HEK293 (cell line): Measurements from ENCODE around the gene FOXO4.
A peak's percentile ranks its signal among the peaks of the same experiment; 100 is the strongest.

Experiments used
- MEIS1 ChIP-seq: sonication (generic); formaldehyde crosslinking; IDR thresholded peaks from 2 replicates; pipeline ENCODE4 v1.8.1; 2022; ENCODE audit warnings: missing genetic modification reagents, mild to moderate bottlenecking, borderline replicate concordance
- MZF1 ChIP-seq: fragments of 450-650 bp; formaldehyde crosslinking; IDR thresholded peaks from 2 replicates; pipeline ENCODE4 v1.5.1; 2017; ENCODE audit warnings: missing biosample characterization, missing genetic modification characterization, borderline replicate concordance
- ZBTB48 ChIP-seq: fragments of 450-650 bp; formaldehyde crosslinking; IDR thresholded peaks from 2 replicates; pipeline ENCODE4 v1.5.1; 2016; ENCODE audit warnings: missing biosample characterization, missing genetic modification characterization
- ZEB2 ChIP-seq: fragments of 450-650 bp; formaldehyde crosslinking; IDR thresholded peaks from 2 replicates; pipeline ENCODE4 v1.5.1; 2016; ENCODE audit warnings: missing biosample characterization, missing genetic modification characterization
- ZNF138 ChIP-seq: fragments of 450-650 bp; formaldehyde crosslinking; IDR thresholded peaks from 2 replicates; pipeline ENCODE4 v1.5.1; 2016; ENCODE audit warnings: missing biosample characterization, missing genetic modification characterization, borderline replicate concordance
- ZNF214 ChIP-seq: fragments of 450-650 bp; formaldehyde crosslinking; IDR thresholded peaks from 2 replicates; pipeline ENCODE4 v1.5.1; 2017; ENCODE audit warnings: missing biosample characterization, mild to moderate bottlenecking, missing genetic modification characterization, borderline replicate concordance
- ZNF239 ChIP-seq: fragments of 450-650 bp; formaldehyde crosslinking; IDR thresholded peaks from 2 replicates; pipeline ENCODE4 v1.5.1; 2016; ENCODE audit warnings: missing biosample characterization, missing genetic modification characterization
- ZNF248 ChIP-seq: fragments of 450-650 bp; formaldehyde crosslinking; IDR thresholded peaks from 2 replicates; pipeline ENCODE4 v1.5.1; 2017; ENCODE audit warnings: missing biosample characterization, missing genetic modification characterization
- ZNF292 ChIP-seq: fragments of 450-650 bp; formaldehyde crosslinking; IDR thresholded peaks from 2 replicates; pipeline ENCODE4 v1.5.1; 2016; ENCODE audit warnings: low read depth, missing biosample characterization, missing genetic modification characterization, borderline replicate concordance
- ZNF426 ChIP-seq: fragments of 450-650 bp; formaldehyde crosslinking; IDR thresholded peaks from 2 replicates; pipeline ENCODE4 v1.5.1; 2017; ENCODE audit warnings: missing biosample characterization, missing genetic modification characterization, mild to moderate bottlenecking, inconsistent platforms, moderate library complexity
- ZNF48 ChIP-seq: fragments of 450-650 bp; formaldehyde crosslinking; IDR thresholded peaks from 2 replicates; pipeline ENCODE4 v1.5.1; 2016; ENCODE audit warnings: missing biosample characterization, missing genetic modification characterization
- ZNF501 ChIP-seq: fragments of 450-650 bp; formaldehyde crosslinking; IDR thresholded peaks from 2 replicates; pipeline ENCODE4 v1.5.1; 2016; ENCODE audit warnings: missing biosample characterization, missing genetic modification characterization
- ZNF510 ChIP-seq: fragments of 450-650 bp; formaldehyde crosslinking; IDR thresholded peaks from 2 replicates; pipeline ENCODE4 v1.5.1; 2018; ENCODE audit warnings: mild to moderate bottlenecking, missing genetic modification characterization, missing biosample characterization; ENCODE audit not compliant: insufficient replicate concordance
- ZNF571 ChIP-seq: fragments of 450-650 bp; formaldehyde crosslinking; IDR thresholded peaks from 2 replicates; pipeline ENCODE4 v1.5.0; 2017; ENCODE audit warnings: missing biosample characterization, missing genetic modification characterization
- ZNF623 ChIP-seq: fragments of 450-650 bp; formaldehyde crosslinking; IDR thresholded peaks from 2 replicates; pipeline ENCODE4 v1.5.1; 2016; ENCODE audit warnings: missing biosample characterization, missing genetic modification characterization
- ZNF624 ChIP-seq: fragments of 450-650 bp; formaldehyde crosslinking; IDR thresholded peaks from 2 replicates; pipeline ENCODE4 v1.5.1; 2017; ENCODE audit warnings: missing biosample characterization, missing genetic modification characterization
- ZNF654 ChIP-seq: fragments of 450-650 bp; formaldehyde crosslinking; IDR thresholded peaks from 2 replicates; pipeline ENCODE4 v1.5.1; 2016; ENCODE audit warnings: low read depth, missing biosample characterization, missing genetic modification characterization
- ZNF658 ChIP-seq: fragments of 450-650 bp; formaldehyde crosslinking; IDR thresholded peaks from 2 replicates; pipeline ENCODE4; 2016; ENCODE audit warnings: missing biosample characterization, missing genetic modification characterization
- ZNF747 ChIP-seq: fragments of 450-650 bp; formaldehyde crosslinking; IDR thresholded peaks from 2 replicates; pipeline ENCODE4 v1.5.1; 2016; ENCODE audit warnings: missing biosample characterization, missing genetic modification characterization
- ZNF777 ChIP-seq: fragments of 450-650 bp; formaldehyde crosslinking; IDR thresholded peaks from 2 replicates; pipeline ENCODE4 v1.5.1; 2017; ENCODE audit warnings: missing biosample characterization, missing genetic modification characterization, borderline replicate concordance
- ZNF837 ChIP-seq: fragments of 450-650 bp; formaldehyde crosslinking; IDR thresholded peaks from 2 replicates; pipeline ENCODE4 v1.5.1; 2016; ENCODE audit warnings: missing biosample characterization, missing genetic modification characterization
- ZNF843 ChIP-seq: fragments of 450-650 bp; formaldehyde crosslinking; IDR thresholded peaks from 2 replicates; pipeline ENCODE4 v1.5.1; 2016; ENCODE audit warnings: missing biosample characterization, missing genetic modification characterization
- TF ChIP-seq, protein P1 (sequence below): fragments of 450-650 bp; formaldehyde crosslinking; IDR thresholded peaks from 2 replicates; pipeline ENCODE4 v1.5.1; 2017; ENCODE audit warnings: missing biosample characterization, missing genetic modification characterization
- TF ChIP-seq, protein P2 (sequence below): fragments of 450-650 bp; formaldehyde crosslinking; IDR thresholded peaks from 2 replicates; pipeline ENCODE4 v1.5.1; 2017; ENCODE audit warnings: missing biosample characterization, missing genetic modification characterization
- TF ChIP-seq, protein P3 (sequence below): fragments of 450-650 bp; IDR thresholded peaks from 2 replicates; pipeline ENCODE4 v1.5.1; 2018; ENCODE audit warnings: missing biosample characterization, missing genetic modification characterization
- TF ChIP-seq, protein P4 (sequence below): fragments of 450-650 bp; formaldehyde crosslinking; IDR thresholded peaks from 2 replicates; pipeline ENCODE4 v1.5.1; 2016; ENCODE audit warnings: missing biosample characterization, missing genetic modification characterization
- TF ChIP-seq, protein P5 (sequence below): fragments of 450-650 bp; formaldehyde crosslinking; IDR thresholded peaks from 2 replicates; pipeline ENCODE4 v1.5.1; 2016; ENCODE audit warnings: missing biosample characterization, missing genetic modification characterization, borderline replicate concordance
- TF ChIP-seq, protein P6 (sequence below): sonication (generic); formaldehyde crosslinking; IDR thresholded peaks from 2 replicates; pipeline ENCODE4 v1.8.1; 2022; ENCODE audit warnings: mild to moderate bottlenecking, moderate library complexity, missing genetic modification reagents
- TF ChIP-seq, protein P7 (sequence below): fragments of 450-650 bp; formaldehyde crosslinking; IDR thresholded peaks from 2 replicates; pipeline ENCODE4 v1.5.1; 2016; ENCODE audit warnings: missing biosample characterization, missing genetic modification characterization

FOXO4 gene

DNA sequence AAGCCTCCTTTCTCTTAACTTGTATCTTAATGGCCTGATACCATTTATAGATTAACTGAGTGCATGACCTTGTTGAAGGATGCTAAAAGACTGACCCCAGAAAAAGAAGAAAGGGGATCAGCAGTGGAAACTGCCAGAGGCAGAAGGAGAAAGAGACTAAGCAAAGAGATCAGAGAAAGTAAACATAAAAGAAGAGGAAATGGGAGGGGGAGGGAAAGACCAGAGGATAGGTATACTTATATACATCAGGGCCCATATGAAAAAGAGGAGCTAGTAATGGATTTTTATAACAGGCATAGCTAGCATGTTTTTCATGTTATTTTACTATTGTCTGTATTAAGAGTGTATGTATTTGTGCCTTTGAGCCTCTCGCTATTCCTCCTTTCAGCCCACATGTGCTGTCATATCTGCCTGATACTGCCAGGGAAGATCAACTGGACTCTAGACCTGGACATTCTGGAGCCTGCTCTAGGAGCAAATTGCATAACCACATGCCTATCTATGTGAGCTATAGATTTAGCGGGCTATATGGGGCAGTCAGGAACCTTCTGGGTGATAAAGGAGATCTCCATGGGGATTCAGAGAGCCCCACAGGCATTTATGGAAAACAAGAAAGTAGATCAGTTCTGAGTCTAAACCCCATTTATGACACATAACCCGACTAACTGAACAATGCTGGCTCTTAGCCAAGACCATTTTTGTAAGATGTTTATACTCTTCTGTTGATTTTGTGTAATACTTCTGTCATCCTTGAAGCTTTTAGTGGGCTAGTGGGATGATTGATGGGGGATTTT is 14.1 kb upstream of the FOXO4 start (continued):
- TF ChIP-seq, protein P1, sequence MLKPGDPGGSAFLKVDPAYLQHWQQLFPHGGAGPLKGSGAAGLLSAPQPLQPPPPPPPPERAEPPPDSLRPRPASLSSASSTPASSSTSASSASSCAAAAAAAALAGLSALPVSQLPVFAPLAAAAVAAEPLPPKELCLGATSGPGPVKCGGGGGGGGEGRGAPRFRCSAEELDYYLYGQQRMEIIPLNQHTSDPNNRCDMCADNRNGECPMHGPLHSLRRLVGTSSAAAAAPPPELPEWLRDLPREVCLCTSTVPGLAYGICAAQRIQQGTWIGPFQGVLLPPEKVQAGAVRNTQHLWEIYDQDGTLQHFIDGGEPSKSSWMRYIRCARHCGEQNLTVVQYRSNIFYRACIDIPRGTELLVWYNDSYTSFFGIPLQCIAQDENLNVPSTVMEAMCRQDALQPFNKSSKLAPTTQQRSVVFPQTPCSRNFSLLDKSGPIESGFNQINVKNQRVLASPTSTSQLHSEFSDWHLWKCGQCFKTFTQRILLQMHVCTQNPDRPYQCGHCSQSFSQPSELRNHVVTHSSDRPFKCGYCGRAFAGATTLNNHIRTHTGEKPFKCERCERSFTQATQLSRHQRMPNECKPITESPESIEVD, result peak; percentile 96
- TF ChIP-seq ZNF654 (tag by site-specific recombination) (no peak), ZNF571 (tag by site-specific recombination) (no peak), ZNF777 (tag by site-specific recombination) (no peak), MZF1 (tag by site-specific recombination) (peak; percentile 68; the same call in 1 of the 2 replicates), ZNF138 (no peak), MEIS1 (no peak), ZNF292 (no peak), ZNF658 (no peak), ZEB2 (no peak; the same call in none of the 2 replicates), ZBTB48 (tag by site-specific recombination) (no peak), ZNF426 (tag by site-specific recombination) (no peak), ZNF501 (no peak), ZNF624 (tag by site-specific recombination) (no peak), ZNF510 (tag by site-specific recombination) (no peak), ZNF239 (tag by site-specific recombination) (no peak), ZNF747 (tag by site-specific recombination) (no peak), ZNF214 (tag by site-specific recombination) (no peak), ZNF843 (peak; percentile 91), ZNF623 (no peak), ZNF837 (tag by site-specific recombination) (no peak), ZNF48 (tag by site-specific recombination) (no peak), ZNF248 (tag by site-specific recombination) (no peak)
- TF ChIP-seq, protein P2, sequence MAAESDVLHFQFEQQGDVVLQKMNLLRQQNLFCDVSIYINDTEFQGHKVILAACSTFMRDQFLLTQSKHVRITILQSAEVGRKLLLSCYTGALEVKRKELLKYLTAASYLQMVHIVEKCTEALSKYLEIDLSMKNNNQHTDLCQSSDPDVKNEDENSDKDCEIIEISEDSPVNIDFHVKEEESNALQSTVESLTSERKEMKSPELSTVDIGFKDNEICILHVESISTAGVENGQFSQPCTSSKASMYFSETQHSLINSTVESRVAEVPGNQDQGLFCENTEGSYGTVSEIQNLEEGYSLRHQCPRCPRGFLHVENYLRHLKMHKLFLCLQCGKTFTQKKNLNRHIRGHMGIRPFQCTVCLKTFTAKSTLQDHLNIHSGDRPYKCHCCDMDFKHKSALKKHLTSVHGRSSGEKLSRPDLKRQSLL (tag by site-specific recombination), result peak; percentile 94
- TF ChIP-seq, protein P3, sequence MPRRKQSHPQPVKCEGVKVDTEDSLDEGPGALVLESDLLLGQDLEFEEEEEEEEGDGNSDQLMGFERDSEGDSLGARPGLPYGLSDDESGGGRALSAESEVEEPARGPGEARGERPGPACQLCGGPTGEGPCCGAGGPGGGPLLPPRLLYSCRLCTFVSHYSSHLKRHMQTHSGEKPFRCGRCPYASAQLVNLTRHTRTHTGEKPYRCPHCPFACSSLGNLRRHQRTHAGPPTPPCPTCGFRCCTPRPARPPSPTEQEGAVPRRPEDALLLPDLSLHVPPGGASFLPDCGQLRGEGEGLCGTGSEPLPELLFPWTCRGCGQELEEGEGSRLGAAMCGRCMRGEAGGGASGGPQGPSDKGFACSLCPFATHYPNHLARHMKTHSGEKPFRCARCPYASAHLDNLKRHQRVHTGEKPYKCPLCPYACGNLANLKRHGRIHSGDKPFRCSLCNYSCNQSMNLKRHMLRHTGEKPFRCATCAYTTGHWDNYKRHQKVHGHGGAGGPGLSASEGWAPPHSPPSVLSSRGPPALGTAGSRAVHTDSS, result no peak
- TF ChIP-seq, protein P4, sequence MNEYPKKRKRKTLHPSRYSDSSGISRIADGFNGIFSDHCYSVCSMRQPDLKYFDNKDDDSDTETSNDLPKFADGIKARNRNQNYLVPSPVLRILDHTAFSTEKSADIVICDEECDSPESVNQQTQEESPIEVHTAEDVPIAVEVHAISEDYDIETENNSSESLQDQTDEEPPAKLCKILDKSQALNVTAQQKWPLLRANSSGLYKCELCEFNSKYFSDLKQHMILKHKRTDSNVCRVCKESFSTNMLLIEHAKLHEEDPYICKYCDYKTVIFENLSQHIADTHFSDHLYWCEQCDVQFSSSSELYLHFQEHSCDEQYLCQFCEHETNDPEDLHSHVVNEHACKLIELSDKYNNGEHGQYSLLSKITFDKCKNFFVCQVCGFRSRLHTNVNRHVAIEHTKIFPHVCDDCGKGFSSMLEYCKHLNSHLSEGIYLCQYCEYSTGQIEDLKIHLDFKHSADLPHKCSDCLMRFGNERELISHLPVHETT (tag by site-specific recombination), result no peak
- TF ChIP-seq, protein P5, sequence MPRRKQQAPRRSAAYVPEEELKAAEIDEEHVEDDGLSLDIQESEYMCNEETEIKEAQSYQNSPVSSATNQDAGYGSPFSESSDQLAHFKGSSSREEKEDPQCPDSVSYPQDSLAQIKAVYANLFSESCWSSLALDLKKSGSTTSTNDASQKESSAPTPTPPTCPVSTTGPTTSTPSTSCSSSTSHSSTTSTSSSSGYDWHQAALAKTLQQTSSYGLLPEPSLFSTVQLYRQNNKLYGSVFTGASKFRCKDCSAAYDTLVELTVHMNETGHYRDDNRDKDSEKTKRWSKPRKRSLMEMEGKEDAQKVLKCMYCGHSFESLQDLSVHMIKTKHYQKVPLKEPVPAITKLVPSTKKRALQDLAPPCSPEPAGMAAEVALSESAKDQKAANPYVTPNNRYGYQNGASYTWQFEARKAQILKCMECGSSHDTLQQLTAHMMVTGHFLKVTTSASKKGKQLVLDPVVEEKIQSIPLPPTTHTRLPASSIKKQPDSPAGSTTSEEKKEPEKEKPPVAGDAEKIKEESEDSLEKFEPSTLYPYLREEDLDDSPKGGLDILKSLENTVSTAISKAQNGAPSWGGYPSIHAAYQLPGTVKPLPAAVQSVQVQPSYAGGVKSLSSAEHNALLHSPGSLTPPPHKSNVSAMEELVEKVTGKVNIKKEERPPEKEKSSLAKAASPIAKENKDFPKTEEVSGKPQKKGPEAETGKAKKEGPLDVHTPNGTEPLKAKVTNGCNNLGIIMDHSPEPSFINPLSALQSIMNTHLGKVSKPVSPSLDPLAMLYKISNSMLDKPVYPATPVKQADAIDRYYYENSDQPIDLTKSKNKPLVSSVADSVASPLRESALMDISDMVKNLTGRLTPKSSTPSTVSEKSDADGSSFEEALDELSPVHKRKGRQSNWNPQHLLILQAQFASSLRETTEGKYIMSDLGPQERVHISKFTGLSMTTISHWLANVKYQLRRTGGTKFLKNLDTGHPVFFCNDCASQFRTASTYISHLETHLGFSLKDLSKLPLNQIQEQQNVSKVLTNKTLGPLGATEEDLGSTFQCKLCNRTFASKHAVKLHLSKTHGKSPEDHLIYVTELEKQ (tag by site-specific recombination), result peak; percentile 61; the same call in 1 of the 2 replicates
- TF ChIP-seq, protein P6, sequence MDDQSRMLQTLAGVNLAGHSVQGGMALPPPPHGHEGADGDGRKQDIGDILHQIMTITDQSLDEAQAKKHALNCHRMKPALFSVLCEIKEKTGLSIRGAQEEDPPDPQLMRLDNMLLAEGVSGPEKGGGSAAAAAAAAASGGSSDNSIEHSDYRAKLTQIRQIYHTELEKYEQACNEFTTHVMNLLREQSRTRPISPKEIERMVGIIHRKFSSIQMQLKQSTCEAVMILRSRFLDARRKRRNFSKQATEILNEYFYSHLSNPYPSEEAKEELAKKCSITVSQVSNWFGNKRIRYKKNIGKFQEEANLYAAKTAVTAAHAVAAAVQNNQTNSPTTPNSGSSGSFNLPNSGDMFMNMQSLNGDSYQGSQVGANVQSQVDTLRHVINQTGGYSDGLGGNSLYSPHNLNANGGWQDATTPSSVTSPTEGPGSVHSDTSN (CRISPR knock-in tag), result no peak
- TF ChIP-seq, protein P7, sequence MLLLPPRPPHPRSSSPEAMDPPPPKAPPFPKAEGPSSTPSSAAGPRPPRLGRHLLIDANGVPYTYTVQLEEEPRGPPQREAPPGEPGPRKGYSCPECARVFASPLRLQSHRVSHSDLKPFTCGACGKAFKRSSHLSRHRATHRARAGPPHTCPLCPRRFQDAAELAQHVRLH, result no peak
